Immature natural killer cell (primary cell): ENCODE measurements around the gene ZNF202. TPM values are rescaled to one million over a fixed set of nuclear protein-coding genes. Genes with fewer than 3 reads are reported as not detected.
"Not testable (repeated sequence)": the region's sequence is repeated elsewhere in the genome, so short reads cannot be mapped to it uniquely, and the experiment has no call there.

ENCODE experiments used
- DNase-seq, 3 donors: peaks; one replicate each; pipeline ENCODE4 v3.0.0; 2022; ENCODE audit warnings: mixed read lengths in 1 of 3
- H3K27ac Mint-ChIP-seq, 6 donors: one replicate each; pipeline ENCODE4 v1.8.0; 2020; ENCODE audit warnings: mixed read lengths in 6 of 6, mild to moderate bottlenecking in 5 of 6, inconsistent platforms in 4 of 6, moderate library complexity in 3 of 6
- H3K27me3 Mint-ChIP-seq, 3 donors: one replicate each; pipeline ENCODE4 v1.8.0; 2020 to 2021; ENCODE audit warnings: low read depth in 3 of 3, mild to moderate bottlenecking in 3 of 3, mixed read lengths in 3 of 3, moderate library complexity in 3 of 3, inconsistent platforms in 1 of 3
- H3K36me3 Mint-ChIP-seq, 3 donors: one replicate each; pipeline ENCODE4 v1.8.0; 2020; ENCODE audit warnings: mixed read lengths in 3 of 3, inconsistent platforms in 2 of 3, mild to moderate bottlenecking in 2 of 3
- H3K4me1 Mint-ChIP-seq, 2 donors: one replicate each; pipeline ENCODE4 v1.8.0; 2020; ENCODE audit warnings: inconsistent platforms in 2 of 2, mild to moderate bottlenecking in 2 of 2, mixed read lengths in 2 of 2, moderate library complexity in 1 of 2
- H3K4me3 Mint-ChIP-seq, 5 donors: one replicate each; pipeline ENCODE4 v1.8.0; 2020; ENCODE audit warnings: mild to moderate bottlenecking in 5 of 5, mixed read lengths in 5 of 5, inconsistent platforms in 3 of 5, moderate library complexity in 3 of 5
- H3K9me3 Mint-ChIP-seq, 6 donors: one replicate each; pipeline ENCODE4 v1.8.0; 2020; ENCODE audit warnings: mild to moderate bottlenecking in 6 of 6, mixed read lengths in 6 of 6, inconsistent platforms in 4 of 6, moderate library complexity in 3 of 6
- polyA plus RNA-seq, 3 donors: library from polyadenylated mRNA; unstranded; fragments of 300-500 nt; fragmentation: Illumina TruSeq; gene quantifications; one replicate each; pipeline ENCODE4 v1.2.3, GENCODE V29; 2021

Gene ZNF202
- polyA plus RNA-seq, 3 donors from 2014 or later = 3.2 to 7.1 TPM; not detected in 1

DNA sequence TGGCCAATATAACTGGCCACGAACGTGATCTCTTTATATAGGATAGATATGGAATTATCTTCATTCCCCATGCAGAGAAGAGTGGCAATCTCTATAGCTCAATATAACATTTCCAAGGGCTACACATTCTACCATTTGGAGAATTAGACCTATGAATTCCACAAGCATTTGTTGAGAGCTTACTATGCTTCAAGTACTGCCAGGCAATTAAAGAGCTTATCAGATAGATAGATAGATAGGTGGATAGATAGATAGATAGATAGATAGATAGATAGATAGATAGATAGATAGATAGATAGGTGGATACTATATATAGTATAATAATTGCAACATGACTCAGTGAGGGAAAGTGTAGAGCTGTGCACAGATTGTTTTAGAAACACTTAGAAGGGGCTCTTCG, 14.4 kb upstream of the ZNF202 start:
- DNase-seq = no peak
- Mint-ChIP-seq H3K36me3 (no peaks in the 10 kb centered on the region), H3K27me3 (peaks cover 2 to 13% (median 7%) of the 10 kb centered on the region in 3 donors), H3K4me3 (no peak overlapping the region), H3K27ac (no peak overlapping the region), H3K4me1 (no peaks in the 10 kb centered on the region), H3K9me3 (peaks cover 0 to 3% (median 0%) of the 10 kb centered on the region in 6 donors)

DNA sequence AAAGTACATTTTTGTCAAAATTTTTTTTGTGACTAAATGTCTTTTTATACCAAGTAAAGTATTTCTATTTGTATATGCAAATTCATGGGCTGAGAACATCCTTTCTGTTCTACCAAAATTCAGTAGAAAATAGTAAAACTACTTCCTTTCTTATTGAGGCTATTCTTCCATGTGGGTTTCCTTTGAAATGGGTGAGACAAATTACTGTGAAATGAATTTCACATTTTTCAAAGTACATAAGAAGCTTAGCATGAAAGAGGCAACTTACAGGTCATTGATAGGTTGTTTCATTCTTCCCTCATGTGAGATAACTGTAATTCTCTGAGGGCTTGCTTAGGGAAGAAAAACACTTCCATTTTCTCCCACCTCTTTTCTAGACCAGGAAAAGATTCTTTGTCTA, 13.9 kb upstream of the ZNF202 start:
- no peaks in the 10 kb centered on the region for H3K4me1 Mint-ChIP-seq
- no peak overlapping the region for H3K27ac Mint-ChIP-seq
- peaks cover 2 to 13% (median 7%) of the 10 kb centered on the region in 3 donors for H3K27me3 Mint-ChIP-seq

DNA sequence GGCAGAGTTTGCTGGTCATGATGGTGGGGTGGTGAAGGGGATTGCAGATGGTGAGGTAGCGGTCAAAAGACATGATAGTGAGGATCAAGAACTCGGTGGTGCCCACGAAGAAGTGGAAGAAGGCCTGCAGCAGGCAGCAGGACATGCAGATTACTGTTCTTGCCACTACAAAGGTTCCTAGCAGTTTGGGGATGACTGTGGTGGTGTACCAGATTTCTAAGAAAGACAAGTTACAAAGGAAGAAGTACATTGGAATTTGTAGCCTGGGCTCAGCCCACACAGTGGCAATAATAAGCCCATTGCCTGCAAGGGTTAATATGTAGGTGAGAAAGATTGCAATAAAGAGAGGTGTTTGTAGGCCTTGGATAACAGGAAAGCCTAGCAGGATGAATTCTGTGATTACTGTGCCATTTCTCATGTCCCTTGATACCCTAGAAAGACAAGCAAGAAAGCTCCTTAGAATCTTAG, 12.7 kb upstream of the ZNF202 start, which contains the start of gene OR6X1:
TSS of gene OR6X1 (minus strand) at position 418 of the 468 bp plus-strand sequence. CDS start at position 418, 0 bp downstream.
- H3K27me3 Mint-ChIP-seq = peaks cover 2 to 14% (median 13%) of the 10 kb centered on the region in 3 donors
- no peak within 1 kb of the TSS for H3K27ac Mint-ChIP-seq
- no peaks in the 10 kb centered on the region for H3K36me3 Mint-ChIP-seq
- DNase-seq = no peak
- H3K9me3 Mint-ChIP-seq = peaks cover 0 to 5% (median 0%) of the 10 kb centered on the region in 6 donors
- no peaks in the 10 kb centered on the region for H3K4me1 Mint-ChIP-seq
- no peak within 1 kb of the TSS for H3K4me3 Mint-ChIP-seq

More for the DNA sequence above, 13.9 kb upstream of the ZNF202 start:
- H3K4me3 Mint-ChIP-seq = no peak overlapping the region
- DNase-seq = no peak
- H3K9me3 Mint-ChIP-seq = peaks cover 0 to 3% (median 0%) of the 10 kb centered on the region in 6 donors
- no peaks in the 10 kb centered on the region for H3K36me3 Mint-ChIP-seq

DNA sequence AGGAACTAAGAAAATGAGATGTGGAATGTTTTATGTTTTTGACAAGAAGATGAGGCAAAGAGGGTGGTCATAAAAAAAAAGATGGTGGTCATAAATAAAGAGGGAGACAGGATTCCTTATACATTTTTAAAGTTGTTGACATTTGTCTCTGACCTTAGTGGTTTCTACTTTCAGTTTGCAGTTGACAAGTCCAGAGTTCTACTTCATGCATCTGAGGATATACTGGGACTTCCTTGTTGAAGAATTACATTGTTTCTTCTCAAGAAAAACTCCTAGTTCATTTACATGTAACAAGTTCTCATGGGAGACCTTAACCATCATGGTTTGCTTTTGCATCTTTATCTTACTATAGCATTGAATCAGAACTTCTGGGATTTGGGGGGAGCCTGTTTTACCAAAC, 11.7 kb upstream of the ZNF202 start:
- Mint-ChIP-seq H3K27me3 (peaks cover under 1 to 16% (median 16%) of the 10 kb centered on the region in 3 donors), H3K9me3 (peaks cover 0 to 5% (median 0%) of the 10 kb centered on the region in 6 donors), H3K27ac (no peak overlapping the region), H3K36me3 (no peaks in the 10 kb centered on the region), H3K4me3 (no peak overlapping the region), H3K4me1 (no peaks in the 10 kb centered on the region)
- no peak for DNase-seq

DNA sequence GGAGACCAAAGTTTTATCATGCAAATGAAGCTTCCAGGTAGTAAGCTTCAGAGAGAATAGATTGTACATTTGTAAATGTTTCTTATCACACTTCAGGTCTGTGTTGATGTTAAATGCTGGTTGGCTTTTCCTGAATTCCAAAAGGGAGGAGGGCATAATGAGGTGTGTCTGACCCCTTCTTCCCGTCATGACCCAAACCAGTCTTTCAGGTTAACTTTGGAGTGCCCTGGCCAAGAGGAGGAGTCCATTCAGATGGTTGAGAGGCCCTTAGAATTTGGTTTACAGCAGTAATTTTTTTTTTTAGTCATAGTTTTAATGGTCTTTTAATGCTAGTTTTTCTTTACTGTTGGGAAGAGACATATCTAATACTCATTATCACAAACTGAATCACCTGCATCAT, 10.3 kb upstream of the ZNF202 start:
- H3K4me3 Mint-ChIP-seq = no peak overlapping the region
- no peak for DNase-seq
- no peaks in the 10 kb centered on the region for H3K4me1 Mint-ChIP-seq
- H3K27me3 Mint-ChIP-seq = peaks cover 3 to 22% (median 14%) of the 10 kb centered on the region in 3 donors
- H3K36me3 Mint-ChIP-seq = no peaks in the 10 kb centered on the region
- peaks cover 0 to 4% (median 0%) of the 10 kb centered on the region in 6 donors for H3K9me3 Mint-ChIP-seq
- H3K27ac Mint-ChIP-seq = no peak overlapping the region

DNA sequence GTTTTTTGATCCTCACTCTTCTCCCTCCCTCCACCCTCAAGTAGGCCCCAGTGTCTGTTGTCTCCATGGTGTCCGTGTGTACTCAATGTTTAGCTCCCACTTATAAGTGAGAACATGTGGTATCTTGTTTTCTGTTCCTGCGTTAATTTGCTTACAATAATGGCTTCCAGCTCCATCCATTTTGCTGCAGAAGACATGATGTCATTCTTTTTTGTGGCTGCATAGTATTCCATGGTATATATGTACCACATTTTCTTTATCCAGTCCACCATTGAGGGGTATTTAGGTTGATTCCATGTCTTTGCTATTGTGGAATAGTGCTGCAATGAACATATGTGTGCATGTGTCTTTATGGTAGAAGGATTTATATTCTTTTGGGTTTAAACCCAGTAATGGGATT, 6.9 kb upstream of the ZNF202 start:
- DNase-seq, H3K4me3 Mint-ChIP-seq, H3K36me3 Mint-ChIP-seq, H3K27ac Mint-ChIP-seq, H3K4me1 Mint-ChIP-seq, H3K9me3 Mint-ChIP-seq: not testable (repeated sequence)
- H3K27me3 Mint-ChIP-seq = peaks cover 6 to 25% (median 9%) of the 10 kb centered on the region in 3 donors

DNA sequence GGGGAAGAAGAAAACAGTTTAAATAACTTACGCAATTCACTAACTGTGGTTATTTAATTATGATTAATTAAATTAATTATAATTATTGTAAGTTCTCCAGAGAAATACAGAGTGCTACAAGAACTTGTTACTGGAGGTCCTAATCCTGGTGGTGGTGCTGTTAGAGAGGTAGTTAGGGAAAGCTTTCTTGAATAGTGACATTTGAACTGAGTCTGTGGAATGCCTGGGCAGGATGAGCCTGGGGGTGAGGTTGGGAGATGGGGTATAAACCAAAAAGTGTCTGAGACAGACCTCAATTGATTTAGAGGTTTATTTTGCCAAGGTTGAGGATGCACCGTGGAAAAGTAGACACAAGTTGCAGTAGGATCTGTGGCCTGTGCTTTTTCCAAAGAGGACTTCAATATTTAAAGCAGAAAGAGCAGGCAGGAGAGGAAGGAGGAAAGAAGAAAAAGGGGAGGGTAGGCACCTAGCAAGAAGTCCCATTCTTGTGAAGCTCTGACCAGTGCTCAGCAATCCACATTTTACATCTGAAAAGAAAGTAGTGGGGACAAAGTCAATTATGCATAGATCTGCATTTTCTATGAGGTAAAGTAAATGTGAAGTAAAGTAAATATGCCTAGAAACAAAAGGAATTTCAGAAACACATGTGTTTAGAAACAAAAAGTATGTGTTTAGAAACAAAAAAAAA, 4.4 kb upstream of the ZNF202 start:
- H3K36me3 Mint-ChIP-seq = no peaks in the 10 kb centered on the region
- no peak for DNase-seq
- peaks cover 6 to 18% (median 13%) of the 10 kb centered on the region in 3 donors for H3K27me3 Mint-ChIP-seq

DNA sequence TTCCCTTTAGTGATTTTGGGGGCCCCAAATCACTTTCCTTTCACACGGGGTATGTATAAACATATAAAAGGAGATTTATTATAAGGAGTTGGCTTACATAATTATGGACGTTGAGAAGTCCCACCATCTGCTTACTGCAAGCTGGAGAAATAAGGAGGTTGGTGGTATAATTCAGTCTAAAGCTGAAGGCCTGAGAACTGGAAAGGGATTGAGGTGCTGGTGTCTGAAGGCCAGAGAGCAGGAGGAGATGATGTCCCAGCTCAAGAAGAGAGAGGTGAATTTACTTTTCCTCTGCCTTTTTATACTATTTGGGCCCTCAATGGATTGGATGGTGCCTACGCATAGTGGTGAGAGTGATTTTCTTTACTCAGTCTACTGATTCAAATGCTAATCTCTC, 1.3 kb upstream of the ZNF202 start:
- H3K27me3 Mint-ChIP-seq = peaks cover 5 to 17% (median 6%) of the 10 kb centered on the region in 3 donors
- H3K4me3 Mint-ChIP-seq = peak overlapping the region in 2 of 5 donors; percentile 87 to 96
- DNase-seq = no peak
- no peak overlapping the region for H3K27ac Mint-ChIP-seq
- H3K4me1 Mint-ChIP-seq = peaks cover 24 to 41% of the 10 kb centered on the region in 2 donors
- H3K36me3 Mint-ChIP-seq = no peaks in the 10 kb centered on the region
- H3K9me3 Mint-ChIP-seq = no peaks in the 10 kb centered on the region

More for the DNA sequence above, 4.4 kb upstream of the ZNF202 start:
- H3K4me1 Mint-ChIP-seq = peaks cover 13 to 14% of the 10 kb centered on the region in 2 donors
- peaks cover 0 to 2% (median 0%) of the 10 kb centered on the region in 6 donors for H3K9me3 Mint-ChIP-seq
- H3K4me3 Mint-ChIP-seq = no peak overlapping the region
- no peak overlapping the region for H3K27ac Mint-ChIP-seq

DNA sequence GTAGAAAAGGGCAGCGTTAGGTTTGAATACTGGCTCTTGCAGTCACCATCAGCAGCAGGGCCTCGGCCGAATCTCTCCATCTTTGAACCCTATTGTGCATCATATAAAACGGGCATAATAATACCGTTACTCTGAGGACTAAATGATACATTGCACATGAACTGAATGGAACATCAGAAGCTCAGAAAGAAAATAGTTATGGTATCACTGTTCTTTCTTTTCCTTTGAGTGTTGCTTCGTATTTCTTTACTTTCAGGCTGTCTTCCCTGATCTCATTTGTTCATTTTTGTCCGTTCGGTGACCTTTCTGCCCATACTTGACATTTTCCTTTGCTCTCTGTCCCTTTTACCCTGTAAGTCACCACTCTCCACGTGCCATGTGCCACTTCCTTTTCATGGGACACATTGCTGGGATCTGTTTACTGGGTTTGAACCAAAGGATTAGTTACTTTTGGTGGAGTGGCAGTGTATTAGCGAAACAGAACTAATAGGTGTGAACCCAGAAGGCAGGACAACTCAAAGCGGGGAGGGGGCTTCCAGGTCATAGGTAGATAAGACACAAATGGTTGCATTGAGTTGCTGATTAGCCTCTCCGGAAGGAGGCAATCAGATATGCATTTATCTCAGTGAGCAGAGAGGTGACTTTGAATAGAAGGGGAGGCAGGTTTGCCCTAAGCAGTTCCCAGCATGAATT, 717 bp upstream of the ZNF202 start:
- Mint-ChIP-seq H3K27me3 (peaks cover 5 to 13% (median 5%) of the 10 kb centered on the region in 3 donors), H3K9me3 (no peaks in the 10 kb centered on the region), H3K36me3 (no peaks in the 10 kb centered on the region), H3K4me3 (peak overlapping the region; percentile 86 to 96 (median 88)), H3K4me1 (peaks cover 24 to 41% of the 10 kb centered on the region in 2 donors), H3K27ac (peak overlapping the region; percentile 76 to 96 (median 90))
- no peak for DNase-seq

DNA sequence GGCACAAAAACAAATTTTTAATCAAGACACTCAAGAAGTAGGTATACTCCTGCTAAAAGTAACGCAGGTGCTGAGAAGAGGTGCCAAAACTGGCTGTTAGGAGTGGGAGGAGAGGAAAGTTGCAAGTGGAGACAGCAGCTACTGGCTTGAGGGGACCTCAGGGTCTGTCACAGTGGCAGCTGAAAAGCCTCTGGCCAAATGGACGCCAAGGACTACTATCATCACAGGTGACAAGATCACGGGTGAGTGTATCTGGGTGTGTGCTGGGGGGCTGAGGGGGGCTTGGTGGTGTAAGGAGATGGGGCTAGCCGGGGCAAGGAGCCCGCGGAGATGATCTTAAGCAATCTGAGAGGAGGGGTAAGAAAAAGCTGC, 687 bp downstream of the ZNF202 start:
- H3K9me3 Mint-ChIP-seq = no peaks in the 10 kb centered on the region
- no peaks in the 10 kb centered on the region for H3K36me3 Mint-ChIP-seq
- peak overlapping the region; percentile 86 to 96 (median 88) for H3K4me3 Mint-ChIP-seq
- no peak for DNase-seq
- H3K27me3 Mint-ChIP-seq = peaks cover under 1 to 7% (median 5%) of the 10 kb centered on the region in 3 donors
- peak overlapping the region; percentile 76 to 93 (median 90) for H3K27ac Mint-ChIP-seq
- H3K4me1 Mint-ChIP-seq = peaks cover 24 to 41% of the 10 kb centered on the region in 2 donors

DNA sequence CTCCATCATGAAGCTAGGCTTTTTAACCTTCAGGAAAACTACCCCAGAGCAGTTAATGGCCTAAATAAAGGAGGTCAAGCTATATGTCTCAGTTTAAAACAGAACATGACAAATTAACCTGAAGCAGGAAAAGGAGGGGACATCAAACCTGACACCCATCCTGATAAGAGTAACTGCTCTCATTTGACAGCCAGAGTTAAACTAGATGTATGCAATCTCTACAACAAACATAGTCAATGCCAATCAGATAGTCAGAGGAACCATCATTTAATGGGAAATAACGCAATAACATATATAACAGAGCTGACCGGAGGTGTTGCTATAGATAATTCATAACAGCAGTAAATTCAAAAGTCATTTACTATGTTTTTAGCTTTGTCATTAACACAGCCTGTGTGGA, 3.1 kb downstream of the ZNF202 start:
- Mint-ChIP-seq H3K4me3 (peak overlapping the region in 1 of 5 donors; percentile 22), H3K9me3 (no peaks in the 10 kb centered on the region), H3K36me3 (peaks cover 3 to 8% (median 7%) of the 10 kb centered on the region in 3 donors), H3K27me3 (peaks cover 2 to 5% (median 5%) of the 10 kb centered on the region in 3 donors), H3K4me1 (peaks cover 24 to 46% of the 10 kb centered on the region in 2 donors), H3K27ac (no peak overlapping the region)
- DNase-seq = no peak

DNA sequence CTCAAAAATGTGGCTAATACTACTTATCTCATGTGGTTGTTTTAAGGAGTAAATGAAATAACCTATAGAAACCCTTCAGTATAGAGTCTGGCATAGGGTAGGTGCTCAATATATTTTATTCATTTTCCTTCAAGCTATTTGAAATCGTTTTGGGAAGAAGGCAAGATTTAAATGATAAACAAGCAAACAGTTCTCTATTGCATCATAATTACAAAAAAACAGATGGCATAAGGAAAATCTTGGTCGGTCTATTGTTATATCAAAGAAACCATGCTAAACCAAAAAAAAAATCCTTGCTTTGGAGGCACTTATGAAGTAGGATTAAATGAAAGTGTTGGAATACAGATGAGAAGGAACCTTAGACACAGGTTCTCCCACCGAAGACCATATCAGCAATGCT, 4.7 kb downstream of the ZNF202 start:
- Mint-ChIP-seq H3K36me3 (peaks cover 3 to 8% (median 7%) of the 10 kb centered on the region in 3 donors), H3K4me3 (no peak overlapping the region)

DNA sequence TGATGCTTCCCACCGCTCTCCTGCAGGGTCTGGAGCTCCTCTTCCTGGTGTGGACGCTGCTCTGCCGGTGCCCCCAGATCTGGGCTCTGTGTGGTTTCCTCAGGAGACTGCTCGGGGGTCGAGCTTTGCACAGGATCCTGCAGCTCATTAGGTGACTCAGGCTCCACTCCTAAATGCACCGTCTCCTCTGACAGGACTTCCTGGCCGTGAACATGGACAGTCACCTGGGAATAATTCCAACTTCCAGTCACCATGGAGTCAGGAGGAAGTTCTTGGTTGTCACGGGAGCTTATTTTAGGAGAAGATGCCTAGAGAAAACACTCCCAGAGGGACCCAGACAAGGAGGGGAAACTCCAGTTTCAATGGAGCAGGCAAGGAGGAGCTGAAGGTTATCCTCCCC, 11.9 kb downstream of the ZNF202 start:
- DNase-seq = no peak
- Mint-ChIP-seq H3K27me3 (peaks cover 0 to 2% (median 0%) of the 10 kb centered on the region in 3 donors), H3K4me1 (no peaks in the 10 kb centered on the region), H3K27ac (no peak overlapping the region), H3K36me3 (peaks cover 47 to 50% (median 48%) of the 10 kb centered on the region in 3 donors), H3K9me3 (peaks cover 0 to 6% (median 0%) of the 10 kb centered on the region in 6 donors), H3K4me3 (no peak overlapping the region)

More for the DNA sequence above, 4.7 kb downstream of the ZNF202 start:
- Mint-ChIP-seq H3K27ac (no peak overlapping the region), H3K9me3 (no peaks in the 10 kb centered on the region), H3K4me1 (peaks cover 16 to 37% of the 10 kb centered on the region in 2 donors), H3K27me3 (peaks cover 2 to 5% (median 5%) of the 10 kb centered on the region in 3 donors)
- no peak for DNase-seq
